Dedifferentiated amniotic fluid mesenchymal stem cell (primary cell): ENCODE measurements around the gene MAP2K7.

Experiments
- DNase-seq: peaks from one replicate; pipeline ENCODE4 v3.0.0-alpha.2; 2016; ENCODE audit errors: extremely low spot score

Gene MAP2K7

GRCh38 chr19:7867092-7867844, 36.4 kb upstream of the MAP2K7 start:
- no peak for DNase-seq

GRCh38 chr19:7868326-7868670, 35.4 kb upstream of the MAP2K7 start:
- no peak for DNase-seq

GRCh38 chr19:7868671-7869452, 34.8 kb upstream of the MAP2K7 start:
- no peak for DNase-seq

GRCh38 chr19:7869453-7869909, 34.2 kb upstream of the MAP2K7 start:
- no peak for DNase-seq

GRCh38 chr19:7869910-7870511, 33.7 kb upstream of the MAP2K7 start:
- no peak for DNase-seq

- no peak for DNase-seq
Observed at GRCh38 chr19:7870571-7871436, 32.9 kb upstream of the MAP2K7 start.

- DNase-seq = peak; percentile 84
Observed at GRCh38 chr19:7871437-7872305, 32.0 kb upstream of the MAP2K7 start.

GRCh38 chr19:7872306-7873204, 31.1 kb upstream of the MAP2K7 start:
- no peak for DNase-seq

GRCh38 chr19:7873304-7874075, 30.2 kb upstream of the MAP2K7 start:
- no peak for DNase-seq

GRCh38 chr19:7874076-7874896, 29.4 kb upstream of the MAP2K7 start, which contains the start of gene PRR36:
Gene PRR36, minus strand, starts transcription at chr19:7874390. Its CDS starts 701 bp downstream, at chr19:7873689.
- DNase-seq = no peak

- no peak for DNase-seq
Observed at GRCh38 chr19:7874897-7875273, 28.8 kb upstream of the MAP2K7 start.

- no peak for DNase-seq
Observed at GRCh38 chr19:7877249-7877836, 26.3 kb upstream of the MAP2K7 start.

- no peak for DNase-seq
Observed at GRCh38 chr19:7879111-7879807, 24.4 kb upstream of the MAP2K7 start.

GRCh38 chr19:7879836-7880235, 23.8 kb upstream of the MAP2K7 start:
- DNase-seq = no peak

- DNase-seq = no peak
Observed at GRCh38 chr19:7881910-7882309, 21.8 kb upstream of the MAP2K7 start.

GRCh38 chr19:7883105-7883504, 20.6 kb upstream of the MAP2K7 start:
- no peak for DNase-seq
